Measurements from ENCODE around the gene ZNG1C.
"Not testable (repeated sequence)": the region's sequence is repeated elsewhere in the genome, so short reads cannot be mapped to it uniquely, and the experiment has no call there.

The ZNG1C gene

GRCh38 chr9:68343992-68344391 lies 102.2 kb downstream of the ZNG1C start:
- not testable (repeated sequence) for DNase-seq

All from DMS79 (cell line).